Stimulated activated CD4-positive, alpha-beta T cell treated with anti-CD3 and anti-CD28 coated beads, Interleukin-12 subunit alpha, Interleukin-12 subunit beta, amount 100 ng/mL, for 24 hours (primary cell): ENCODE results near the gene BGLAP.

ENCODE experiments used
- DNase-seq, 2 experiments: peaks; one replicate each; pipeline ENCODE4 v3.0.0-alpha.2; 2020; ENCODE audit warnings: low read depth in 2 of 2

The BGLAP gene

GRCh38 chr1:156291226-156292061, 49.5 kb downstream of the BGLAP start:
- DNase-seq, result no peak
